ENCODE measurements around the gene OR8S1.
"Not testable (repeated sequence)": the region's sequence is repeated elsewhere in the genome, so short reads cannot be mapped to it uniquely, and the experiment has no call there.

OR8S1 gene, protein sequence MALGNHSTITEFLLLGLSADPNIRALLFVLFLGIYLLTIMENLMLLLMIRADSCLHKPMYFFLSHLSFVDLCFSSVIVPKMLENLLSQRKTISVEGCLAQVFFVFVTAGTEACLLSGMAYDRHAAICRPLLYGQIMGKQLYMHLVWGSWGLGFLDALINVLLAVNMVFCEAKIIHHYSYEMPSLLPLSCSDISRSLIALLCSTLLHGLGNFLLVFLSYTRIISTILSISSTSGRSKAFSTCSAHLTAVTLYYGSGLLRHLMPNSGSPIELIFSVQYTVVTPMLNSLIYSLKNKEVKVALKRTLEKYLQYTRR

DNA sequence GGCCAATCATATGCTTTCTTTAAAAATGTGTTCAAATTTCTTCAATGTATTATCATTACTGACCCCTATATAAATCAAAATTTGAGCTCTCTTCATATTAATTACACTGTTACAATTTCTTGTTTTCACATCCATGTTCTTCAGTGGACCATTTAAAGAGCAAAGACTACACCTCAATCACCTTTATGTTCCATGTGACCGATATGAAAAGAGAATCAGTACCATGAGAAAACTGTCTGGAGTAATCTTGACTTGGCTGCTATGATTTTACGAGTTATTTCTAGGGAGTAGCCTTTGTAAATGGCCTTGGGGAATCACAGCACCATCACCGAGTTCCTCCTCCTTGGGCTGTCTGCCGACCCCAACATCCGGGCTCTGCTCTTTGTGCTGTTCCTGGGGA is at the start of gene OR8S1:
Gene OR8S1 (plus strand): TSS at position 301 of the 400 bp plus-strand sequence. CDS start 0 bp downstream, at position 301.
- DNase-seq (ENCODE audit: low read depth in 2 of 2) = no peak

DNA sequence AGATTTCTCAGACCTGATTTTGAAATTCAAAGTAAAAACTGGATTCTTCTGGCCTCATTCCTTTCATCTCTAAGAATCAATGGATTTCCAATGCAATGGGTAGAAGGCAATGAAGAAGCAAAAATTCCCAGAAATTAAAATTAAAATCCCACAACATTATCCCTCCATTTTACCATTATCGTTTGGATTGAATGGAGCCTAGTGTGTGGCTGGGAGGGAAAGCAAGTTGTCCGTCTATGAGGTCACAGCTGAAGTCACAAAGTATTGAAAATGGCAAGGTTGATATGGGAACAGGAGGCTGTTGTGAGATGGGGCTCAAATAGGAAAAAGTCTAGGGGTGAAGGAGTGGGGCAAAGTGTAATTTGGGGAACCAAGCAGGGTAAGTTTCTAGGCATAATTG is 43.2 kb upstream of the OR8S1 start, which contains the start of gene C12orf54:
Gene C12orf54 (plus strand): TSS at position 301 of the 400 bp plus-strand sequence. CDS start 799 bp downstream, outside the sequence.
- no peak for DNase-seq (ENCODE audit: low read depth in 2 of 2)

DNA sequence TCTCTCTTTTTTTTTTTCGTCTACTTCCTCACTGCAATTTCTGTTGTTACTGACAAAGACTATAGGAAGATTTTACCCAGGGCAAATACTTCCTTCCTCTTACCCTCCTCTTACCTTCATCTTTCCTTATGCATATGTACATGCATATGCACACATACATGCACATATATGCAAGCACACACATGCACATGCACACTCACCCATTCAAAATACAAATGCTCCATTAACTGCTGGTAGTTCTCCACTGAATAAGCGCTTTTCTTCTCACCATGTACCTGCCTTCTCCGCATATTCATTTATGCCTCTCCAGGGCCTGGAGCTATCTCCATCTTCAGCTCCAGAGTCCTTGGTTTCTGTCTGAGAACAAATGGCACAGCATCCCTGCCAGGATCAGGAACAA is 42.5 kb upstream of the OR8S1 start:
- DNase-seq (ENCODE audit: low read depth in 2 of 2) = no peak

DNA sequence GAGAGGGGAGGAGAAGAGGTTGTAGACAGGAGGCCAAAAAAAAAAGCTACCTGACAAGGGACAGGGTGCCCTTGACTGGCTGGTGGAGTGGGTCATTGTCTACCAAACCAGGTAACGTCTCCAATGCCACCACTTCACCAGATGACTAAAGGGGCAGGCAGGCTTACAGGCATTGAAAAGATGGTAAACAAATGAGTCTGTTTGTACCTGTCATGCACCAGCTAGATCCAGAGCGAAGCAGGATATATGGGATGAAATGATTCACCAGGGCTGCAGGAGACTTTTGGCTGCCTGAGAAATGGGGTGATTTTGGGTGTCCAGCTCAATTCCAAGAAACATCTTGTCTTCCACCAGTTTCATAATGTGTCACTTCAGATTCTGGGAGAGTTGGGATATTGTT is 39.2 kb upstream of the OR8S1 start:
- DNase-seq (ENCODE audit: low read depth in 2 of 2) = no peak

DNA sequence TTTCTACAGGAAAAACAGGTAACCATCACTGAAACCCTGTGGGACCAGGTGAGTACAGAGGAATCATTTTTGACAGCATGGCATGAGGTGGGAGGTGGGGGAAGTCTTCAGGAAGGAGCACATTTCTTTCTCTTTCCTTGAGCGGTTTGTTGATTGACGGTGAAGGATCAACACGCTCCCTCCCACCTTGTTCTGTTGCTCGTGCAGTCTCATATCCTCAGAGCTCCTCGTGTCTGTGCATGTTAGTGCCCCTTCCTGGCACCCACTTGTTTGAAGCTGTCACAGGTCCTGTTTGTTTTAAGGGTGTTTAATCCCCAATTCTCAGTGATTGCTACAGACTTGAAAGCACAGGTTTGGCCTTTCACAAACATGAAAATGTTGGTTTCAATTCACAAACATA is 38.8 kb upstream of the OR8S1 start:
- no peak for DNase-seq (ENCODE audit: low read depth in 2 of 2)

DNA sequence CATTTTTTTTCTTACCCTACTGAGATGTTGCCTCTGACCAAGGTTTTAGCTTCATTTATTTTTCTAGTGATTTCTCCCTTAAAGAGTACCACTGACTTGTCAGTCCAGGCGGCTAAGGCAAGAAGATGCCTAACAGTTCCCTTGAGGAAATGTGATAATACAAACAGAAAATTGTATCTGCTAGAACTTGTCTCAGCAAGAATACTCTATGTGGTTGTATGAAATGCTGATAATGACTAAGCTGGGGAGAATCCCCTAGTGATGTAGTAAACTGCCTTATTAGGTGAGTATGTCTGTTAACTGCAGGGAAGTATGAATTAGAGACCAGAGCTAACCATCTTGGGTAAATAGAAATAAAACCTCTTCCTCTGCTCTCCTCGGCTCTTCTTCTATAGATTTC is 36.4 kb upstream of the OR8S1 start:
- peak; percentile 1 to 4 for DNase-seq (ENCODE audit: low read depth in 2 of 2)

DNA sequence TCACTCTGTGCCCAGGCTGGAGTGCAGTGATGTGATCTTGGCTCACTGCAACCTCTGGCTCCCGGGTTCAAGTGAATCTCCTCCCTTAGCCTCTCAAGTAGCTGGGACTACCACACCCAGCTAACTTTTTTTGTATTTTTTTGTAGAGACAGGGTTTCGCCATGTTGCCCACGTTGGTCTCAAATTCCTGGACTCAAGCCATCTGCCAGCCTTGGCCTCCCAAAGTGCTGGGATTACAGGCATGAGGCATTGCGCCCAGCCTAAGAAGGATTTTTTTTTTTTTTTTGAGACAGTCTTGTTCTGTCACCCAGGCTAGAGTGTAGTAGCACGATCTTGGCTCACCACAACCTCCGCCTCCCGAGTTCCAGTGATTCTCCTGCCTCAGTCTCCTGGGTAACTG is 36.0 kb upstream of the OR8S1 start:
- DNase-seq (ENCODE audit: low read depth in 2 of 2) = not testable (repeated sequence)

DNA sequence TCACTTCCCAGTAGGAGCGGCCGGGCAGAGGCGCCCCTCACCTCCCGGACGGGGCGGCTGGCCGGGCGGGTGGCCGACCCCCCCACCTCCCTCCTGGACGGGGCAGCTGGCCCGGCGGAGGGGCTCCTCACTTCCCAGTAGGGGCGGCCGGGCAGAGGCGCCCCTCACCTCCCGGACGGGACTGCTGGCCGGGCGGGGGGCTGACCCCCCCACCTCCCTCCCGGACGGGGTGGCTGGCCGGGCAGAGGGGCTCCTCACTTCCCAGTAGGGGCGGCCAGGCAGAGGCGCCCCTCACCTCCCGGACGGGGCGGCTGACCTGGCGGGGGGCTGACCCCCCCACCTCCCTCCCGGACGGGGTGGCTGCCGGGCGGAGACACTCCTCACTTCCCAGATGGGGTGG is 25.2 kb upstream of the OR8S1 start:
- not testable (repeated sequence) for DNase-seq (ENCODE audit: low read depth in 2 of 2)

DNA sequence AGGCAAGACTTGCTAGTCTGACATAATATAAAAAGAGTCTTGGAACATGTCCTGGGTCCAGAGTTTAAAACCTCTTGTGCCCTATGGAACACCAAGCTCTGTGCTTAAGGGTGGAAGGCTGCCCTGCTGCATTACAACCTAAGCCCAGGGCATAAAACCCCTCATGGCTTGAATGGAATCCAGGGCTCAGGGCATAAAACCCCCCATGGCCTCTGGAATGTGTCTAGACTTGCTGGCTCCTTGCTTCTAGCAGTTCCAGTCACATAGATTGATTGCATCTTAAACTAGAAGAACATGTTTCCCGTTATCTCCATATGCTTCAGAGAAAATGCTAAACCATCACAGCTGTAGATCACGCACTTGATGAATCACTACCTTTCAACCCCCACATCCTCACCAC is 18.6 kb upstream of the OR8S1 start:
- not testable (repeated sequence) for DNase-seq (ENCODE audit: low read depth in 2 of 2)

DNA sequence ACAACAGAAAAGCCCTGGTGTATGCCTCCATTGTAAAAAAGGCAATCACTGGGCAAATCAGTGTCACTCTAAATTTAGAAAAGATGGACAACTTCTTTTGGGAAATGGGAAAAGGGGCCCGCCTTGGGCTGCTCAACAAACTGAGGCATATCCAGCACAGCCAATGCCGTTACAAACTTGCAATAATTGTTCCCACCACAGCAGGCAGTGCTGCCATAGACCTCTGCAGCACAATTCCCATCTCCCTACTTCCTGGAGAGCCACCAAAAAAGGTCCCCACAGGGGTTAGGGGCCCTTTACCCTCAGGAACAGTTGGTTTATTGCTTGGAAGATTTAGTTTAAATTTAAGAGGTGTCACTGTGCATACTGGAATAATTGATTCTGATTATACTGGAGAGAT is 16.4 kb upstream of the OR8S1 start:
- no peak for DNase-seq (ENCODE audit: low read depth in 2 of 2)

DNA sequence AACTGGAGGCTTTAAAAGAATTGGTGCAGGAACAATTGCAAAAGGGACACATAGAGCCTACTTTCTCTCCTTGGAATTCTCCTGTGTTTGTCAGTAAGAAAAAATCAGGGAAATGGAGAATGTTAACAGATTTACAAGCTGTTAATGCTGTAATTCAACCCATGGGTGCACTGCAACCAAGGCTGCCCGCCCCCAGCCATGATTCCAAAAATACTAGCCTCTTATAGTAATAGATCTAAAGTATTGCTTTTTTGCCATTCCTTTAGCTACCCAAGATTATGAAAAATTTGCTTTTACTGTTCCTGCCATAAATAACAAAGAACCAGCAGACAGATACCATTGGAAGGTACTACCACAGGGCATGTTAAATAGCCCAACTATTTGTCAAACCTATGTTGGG is 15.3 kb upstream of the OR8S1 start:
- no peak for DNase-seq (ENCODE audit: low read depth in 2 of 2)

DNA sequence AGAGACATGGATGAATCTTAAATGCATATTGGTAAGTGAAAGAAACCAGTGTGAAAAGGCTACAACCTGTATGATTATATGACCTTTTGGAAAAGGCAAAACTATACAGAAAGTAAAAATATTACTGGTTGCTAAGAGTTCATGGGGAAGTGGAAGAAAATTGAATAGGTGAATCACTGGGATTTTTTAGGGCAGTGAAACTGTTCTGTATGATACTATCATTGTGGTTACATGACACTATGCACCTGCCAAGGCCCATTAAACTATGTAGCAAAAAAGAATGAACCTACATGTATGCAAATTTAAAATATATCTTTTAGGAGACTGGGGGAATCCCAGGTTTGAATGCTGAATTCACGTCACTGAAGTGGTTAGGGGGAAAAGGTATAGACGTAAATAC is 12.6 kb upstream of the OR8S1 start:
- DNase-seq (ENCODE audit: low read depth in 2 of 2) = no peak

DNA sequence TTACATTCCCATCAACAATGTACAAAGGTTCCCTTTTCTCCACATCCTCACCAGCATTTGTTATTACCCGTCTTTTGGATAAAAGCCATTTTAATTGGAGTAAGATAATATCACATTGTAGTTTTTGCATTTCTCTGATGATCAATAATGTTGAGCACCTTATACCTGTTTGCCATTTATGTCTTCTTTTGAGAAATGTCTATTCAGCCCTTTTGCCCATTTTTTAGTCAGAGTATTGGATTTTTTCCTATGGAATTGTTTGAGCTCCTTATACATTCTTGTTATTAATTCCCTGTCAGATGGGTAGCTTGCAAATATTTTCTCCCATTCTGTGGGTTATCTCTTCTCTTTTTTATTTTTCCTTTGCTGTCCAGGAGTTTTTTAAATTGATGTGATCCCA is 10.7 kb upstream of the OR8S1 start:
- DNase-seq (ENCODE audit: low read depth in 2 of 2) = no peak

DNA sequence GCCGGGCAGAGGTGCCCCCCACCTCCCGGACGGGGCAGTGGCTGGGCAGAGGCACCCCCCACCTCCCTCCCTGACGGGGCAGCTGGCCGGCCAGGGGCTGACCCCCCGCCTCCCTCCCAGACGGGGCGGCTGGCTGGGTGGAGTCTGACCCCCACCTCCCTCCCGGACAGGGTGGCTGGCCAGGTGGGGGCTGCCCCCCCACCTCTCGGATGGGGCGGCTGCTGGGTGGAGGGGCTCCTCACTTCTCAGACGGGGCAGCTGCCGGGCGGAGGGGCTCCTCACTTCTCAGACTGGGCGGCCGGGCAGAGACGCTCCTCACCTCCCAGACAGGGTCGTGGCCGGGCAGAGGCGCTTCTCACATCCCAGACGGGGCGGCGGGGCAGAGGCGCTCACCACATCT is 5.1 kb upstream of the OR8S1 start:
- DNase-seq (ENCODE audit: low read depth in 2 of 2) = not testable (repeated sequence)

DNA sequence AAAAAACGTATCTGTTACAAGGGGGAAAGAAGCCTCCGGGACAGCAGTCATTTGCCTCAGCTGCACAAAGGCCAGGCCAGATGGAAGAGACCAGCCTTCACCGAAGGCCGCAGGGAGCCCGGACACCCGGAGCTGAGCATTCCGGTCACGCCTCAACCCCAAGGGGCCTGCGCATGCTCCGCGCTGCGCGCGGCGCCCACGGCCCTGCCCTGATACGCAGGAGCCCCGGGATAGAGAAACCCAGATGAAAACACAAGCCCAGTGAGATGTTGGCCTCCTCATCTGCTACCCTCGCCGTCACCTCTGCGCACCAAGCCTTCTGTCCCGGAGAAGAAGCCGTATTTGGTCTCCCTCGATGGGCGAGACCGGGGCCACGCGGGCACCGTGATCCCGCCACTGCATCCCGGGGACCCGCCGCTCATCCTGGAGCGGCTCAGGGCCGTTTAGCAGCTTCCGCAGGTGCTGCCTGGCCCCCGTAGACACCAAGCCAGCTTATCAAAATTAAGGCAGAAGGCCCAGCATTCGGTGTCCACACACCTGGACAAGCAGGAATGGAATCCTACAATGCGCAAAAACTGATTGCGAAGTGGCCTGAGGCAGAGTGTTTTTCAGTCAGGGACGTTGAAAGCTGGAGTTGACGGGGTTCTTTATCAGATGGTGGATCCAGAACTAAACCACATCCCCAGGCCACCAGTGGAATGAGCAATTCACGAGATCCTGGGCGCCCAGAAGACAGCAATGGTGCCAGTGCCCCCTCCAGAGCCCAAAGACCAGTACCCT is 2.6 kb downstream of the OR8S1 start:
- DNase-seq (ENCODE audit: low read depth in 2 of 2) = no peak

DNA sequence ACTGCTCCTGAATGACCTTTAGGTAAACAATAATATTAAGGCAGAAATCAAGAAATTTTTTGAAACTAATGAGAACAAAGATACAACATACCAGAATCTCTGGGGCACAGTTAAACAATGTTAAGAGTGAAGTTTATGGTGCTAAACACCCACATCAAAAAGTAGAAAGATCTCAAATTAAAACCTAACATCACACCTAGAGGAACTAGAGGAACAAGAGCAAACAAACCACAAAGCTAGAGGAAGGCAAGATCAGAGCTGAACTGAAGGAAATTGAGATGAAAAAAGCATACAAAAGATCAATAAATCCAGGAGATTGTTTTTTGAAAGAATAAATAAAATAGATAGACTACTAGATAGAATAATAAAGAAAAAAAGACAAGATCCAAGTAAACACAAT is 7.2 kb downstream of the OR8S1 start:
- DNase-seq (ENCODE audit: low read depth in 2 of 2) = no peak

DNA sequence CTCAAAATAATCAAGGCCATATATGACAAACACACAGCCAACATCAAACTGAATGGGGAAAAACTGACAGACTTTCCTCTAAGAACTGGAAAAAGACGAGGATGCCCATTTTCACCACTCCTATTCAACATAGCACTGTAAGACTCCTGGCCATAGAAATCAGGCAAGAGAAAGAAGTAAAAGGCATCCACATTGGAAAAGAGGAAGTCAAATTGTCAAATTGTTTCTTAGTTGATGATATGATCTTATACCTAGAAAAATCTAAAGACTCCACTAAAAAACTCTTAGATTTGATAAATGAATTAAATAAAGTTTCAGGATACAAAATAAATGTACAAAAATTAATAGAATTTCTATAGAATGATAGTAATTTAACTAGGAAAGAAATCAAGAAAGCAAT is 11.2 kb downstream of the OR8S1 start:
- no peak for DNase-seq (ENCODE audit: low read depth in 2 of 2)

DNA sequence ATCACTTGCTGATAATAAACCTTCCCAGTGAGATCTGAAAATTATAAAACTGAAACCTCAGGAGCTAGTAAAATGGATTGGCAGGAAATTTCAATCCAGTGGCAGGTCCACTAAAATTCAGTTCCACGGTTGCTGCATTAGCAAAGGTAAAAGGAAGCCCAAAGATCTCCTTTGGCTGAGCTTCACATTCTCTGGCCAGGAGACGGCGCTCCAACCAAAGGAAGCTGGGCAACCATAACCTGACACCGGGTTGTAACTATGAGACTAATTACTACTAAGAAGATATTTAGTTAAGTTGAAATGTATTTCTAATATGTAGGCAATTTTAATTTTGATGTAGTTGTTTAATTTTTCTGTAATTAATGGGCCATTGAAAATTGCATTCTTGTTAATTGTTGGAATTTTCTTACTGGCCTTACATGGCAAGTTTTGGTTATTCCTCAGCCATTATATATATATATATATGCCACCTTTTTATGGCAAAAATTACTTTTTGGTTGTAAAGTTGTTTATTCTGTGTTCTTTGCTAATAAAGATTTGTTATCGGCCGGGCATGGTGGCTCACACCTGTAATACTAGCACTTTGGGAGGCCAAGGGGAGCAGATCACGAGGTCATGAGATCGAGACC is 17.0 kb downstream of the OR8S1 start:
- no peak for DNase-seq (ENCODE audit: low read depth in 2 of 2)

DNA sequence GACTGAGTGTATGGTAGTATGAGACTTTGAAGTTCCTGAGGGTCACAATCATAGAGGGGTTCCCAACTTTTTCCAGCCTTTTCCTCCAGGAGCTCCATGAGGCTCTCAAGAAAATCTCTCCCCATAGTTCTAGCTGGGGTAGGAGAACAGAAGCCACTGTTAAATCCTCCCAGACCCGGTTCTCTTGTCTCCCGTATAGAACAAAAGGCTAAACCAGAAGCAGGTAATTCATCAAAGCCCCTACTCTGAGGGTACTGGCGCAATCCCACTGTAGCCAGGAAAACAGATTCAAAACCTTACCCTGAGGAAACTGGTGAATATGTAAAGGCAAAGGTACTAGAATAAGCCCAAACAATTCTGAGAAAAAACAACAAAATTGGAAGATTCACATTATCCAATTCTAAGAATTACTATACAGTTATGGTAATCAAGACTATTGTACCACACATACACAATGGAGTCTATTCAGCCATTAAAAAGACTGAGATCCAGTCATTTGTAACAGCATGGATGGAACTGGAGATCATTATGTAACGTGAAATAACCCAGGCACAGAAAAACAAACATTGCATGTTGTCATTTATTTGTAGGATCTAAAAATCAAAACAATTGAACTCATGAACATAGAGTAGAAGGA is 20.5 kb downstream of the OR8S1 start:
- no peak for DNase-seq (ENCODE audit: low read depth in 2 of 2)

DNA sequence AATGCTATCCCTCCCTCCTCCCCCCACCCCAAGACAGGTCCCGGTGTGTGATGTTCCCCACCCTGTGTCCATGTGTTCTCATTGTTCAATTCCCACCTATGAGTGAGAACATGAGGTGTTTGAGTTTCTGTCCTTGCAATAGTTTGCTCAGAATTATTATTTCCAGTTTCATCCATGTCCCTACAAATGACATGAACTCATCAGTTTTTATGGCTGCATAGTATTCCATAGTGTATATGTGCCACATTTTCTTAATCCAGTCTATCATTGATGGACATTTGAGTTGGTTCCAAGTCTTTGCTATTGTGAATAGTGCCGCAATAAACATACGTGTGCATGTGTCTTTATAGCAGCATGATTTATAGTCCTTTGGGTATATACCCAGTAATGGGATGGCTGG is 21.6 kb downstream of the OR8S1 start:
- not testable (repeated sequence) for DNase-seq (ENCODE audit: low read depth in 2 of 2)

DNA sequence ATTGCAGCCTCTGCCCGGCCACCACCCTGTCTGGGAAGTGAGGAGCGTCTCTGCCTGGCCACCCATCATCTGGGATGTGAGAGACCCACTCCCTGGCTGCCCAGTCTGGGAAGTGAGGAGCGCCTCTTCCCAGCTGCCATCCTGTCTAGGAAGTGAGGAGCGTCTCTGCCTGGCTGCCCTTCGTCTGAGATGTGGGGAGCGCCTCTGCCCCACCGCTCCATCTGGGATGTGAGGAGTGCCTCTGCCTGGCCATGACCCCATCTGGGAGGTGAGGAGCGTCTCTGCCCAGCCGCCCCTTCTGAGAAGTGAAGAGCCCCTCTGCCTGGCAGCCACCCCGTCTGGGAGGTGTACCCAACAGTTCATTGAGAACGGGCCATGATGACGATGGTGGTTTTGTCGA is 26.2 kb downstream of the OR8S1 start:
- DNase-seq (ENCODE audit: low read depth in 2 of 2) = not testable (repeated sequence)

DNA sequence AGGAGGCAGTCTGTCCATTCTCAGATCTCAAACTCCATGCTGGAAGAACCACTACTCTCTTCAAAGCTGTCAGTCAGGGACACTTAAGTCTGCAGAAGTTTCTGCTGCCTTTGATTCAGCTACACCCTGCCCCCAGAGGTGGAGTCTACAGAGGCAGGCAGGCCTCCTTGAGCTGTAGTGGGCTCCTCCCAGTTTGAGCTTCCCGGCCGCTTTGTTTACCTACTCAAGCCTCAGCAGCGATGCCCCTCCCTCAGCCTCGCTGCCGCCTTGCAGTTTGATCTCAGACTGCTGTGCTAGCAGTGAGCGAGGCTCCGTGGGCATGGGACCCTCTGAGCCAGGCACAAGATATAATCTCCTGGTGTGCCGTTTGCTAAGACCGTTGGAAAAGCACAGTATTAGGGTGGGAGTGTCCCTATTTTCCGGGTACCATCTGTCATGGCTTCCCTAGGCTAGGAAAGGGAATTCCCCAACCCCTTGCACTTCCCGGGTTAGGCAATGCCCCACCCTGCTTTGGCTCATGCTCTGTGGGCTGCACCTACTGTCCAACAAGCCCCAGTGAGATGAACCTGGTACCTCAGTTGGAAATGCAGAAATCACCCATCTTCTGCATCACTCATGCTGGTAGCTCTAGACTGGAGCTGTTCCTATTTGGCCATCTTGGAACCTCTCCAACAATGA is 28.4 kb downstream of the OR8S1 start:
- DNase-seq (ENCODE audit: low read depth in 2 of 2) = not testable (repeated sequence)

Data from fibroblast of skin of left quadriceps (primary cell).